Fibroblast of lung (primary cell): ENCODE results near the gene CLSTN2. TPM values are rescaled to one million over a fixed set of nuclear protein-coding genes. Genes with fewer than 3 reads are reported as not detected.

Source experiments
- DNase-seq, 2 donors: peaks; one replicate each; pipeline versions ENCODE4 v3.0.0 to v3.0.0-alpha.2; 2010; ENCODE audit warnings: low read depth in 2 of 2
- H2AFZ ChIP-seq: 2 replicates; pipeline ENCODE4 v1.5.1; 2012; ENCODE audit warnings: low read length, control low read depth, inconsistent platforms
- H3K27ac ChIP-seq: 2 replicates; pipeline ENCODE4 v1.5.1; 2011; ENCODE audit warnings: low read length, control low read depth; ENCODE audit not compliant: insufficient read depth
- H3K27me3 ChIP-seq: 2 replicates; pipeline ENCODE4 v1.5.1; 2011; ENCODE audit warnings: mild to moderate bottlenecking, low read length; ENCODE audit not compliant: control insufficient read depth, insufficient read depth
- H3K36me3 ChIP-seq: 2 replicates; pipeline ENCODE4 v1.5.1; 2011; ENCODE audit warnings: low read length; ENCODE audit not compliant: control insufficient read depth, insufficient read depth
- H3K4me1 ChIP-seq: 2 replicates; pipeline ENCODE4 v1.5.1; 2011; ENCODE audit warnings: low read length; ENCODE audit not compliant: control insufficient read depth, insufficient read depth; ENCODE audit errors: extremely low read depth
- H3K4me2 ChIP-seq: 2 replicates; pipeline ENCODE4 v1.5.1; 2011; ENCODE audit warnings: low read length, control low read depth; ENCODE audit not compliant: insufficient read depth; ENCODE audit errors: extremely low read depth
- H3K4me3 ChIP-seq, 4 experiments: fragments of 200-600 bp in 1 of 4; sonication (generic) in 1 of 4; replicated peaks in 1 of 4; 2 replicates each; pipeline ENCODE4 v1.5.1; 2011 to 2016; ENCODE audit warnings: low read length in 4 of 4, low read depth in 3 of 4, mild to moderate bottlenecking in 3 of 4, control low read depth in 2 of 4, inconsistent platforms in 1 of 4, mixed read lengths in 1 of 4; ENCODE audit not compliant: insufficient read depth in 1 of 4; ENCODE audit errors: control extremely low read depth in 1 of 4
- H3K79me2 ChIP-seq: 2 replicates; pipeline ENCODE4 v1.5.1; 2012; ENCODE audit warnings: mild to moderate bottlenecking, low read length, inconsistent platforms; ENCODE audit not compliant: control insufficient read depth, insufficient read depth
- H3K9ac ChIP-seq: 2 replicates; pipeline ENCODE4 v1.5.1; 2011; ENCODE audit warnings: mild to moderate bottlenecking, low read length, control low read depth; ENCODE audit not compliant: insufficient read depth
- H3K9me3 ChIP-seq: 2 replicates; pipeline ENCODE4 v1.5.1; 2012; ENCODE audit warnings: low read depth, low read length; ENCODE audit not compliant: control insufficient read depth, insufficient read depth
- H4K20me1 ChIP-seq: 2 replicates; pipeline ENCODE4 v1.5.1; 2011; ENCODE audit warnings: low read length; ENCODE audit not compliant: control insufficient read depth, insufficient read depth; ENCODE audit errors: extremely low read depth
- EZH2 ChIP-seq: IDR thresholded peaks from 2 replicates; pipeline ENCODE4 v1.5.1; 2012; ENCODE audit warnings: low read length, control low read depth, mild to moderate bottlenecking; ENCODE audit errors: missing control alignments
- polyA plus RNA-seq, 2 donors: library from polyadenylated mRNA; depleted of rRNA in 1 of 2; stranded (reverse) in 1 of 2; unstranded in 1 of 2; fragments of >200 nt; gene quantifications; 2 replicates each; pipeline ENCODE4 v1.2.1, GENCODE V29; 2011 to 2012; ENCODE audit warnings: missing spikeins in 1 of 2
- total RNA-seq: library from RNA; depleted of rRNA; stranded (reverse); fragments of >200 nt; gene quantifications from 2 replicates; pipeline ENCODE4 v1.2.1, GENCODE V29; 2014
- TF ChIP-seq, protein P1 (sequence below), 2 donors: IDR thresholded peaks in 1 of 2; conservative IDR thresholded peaks in 1 of 2; 1 replicate in 1 of 2; 2 replicates in 1 of 2; pipeline ENCODE4 v1.5.1; 2011 to 2012; ENCODE audit warnings: low read length in 2 of 2, control low read depth in 1 of 2, inconsistent platforms in 1 of 2, low read depth in 1 of 2, mild to moderate bottlenecking in 1 of 2

CLSTN2 gene
- total and polyA plus RNA-seq, 2 donors (not counting 1 experiment from before 2014, with no cell fraction given) = under 0.01 to 1.3 TPM

DNA sequence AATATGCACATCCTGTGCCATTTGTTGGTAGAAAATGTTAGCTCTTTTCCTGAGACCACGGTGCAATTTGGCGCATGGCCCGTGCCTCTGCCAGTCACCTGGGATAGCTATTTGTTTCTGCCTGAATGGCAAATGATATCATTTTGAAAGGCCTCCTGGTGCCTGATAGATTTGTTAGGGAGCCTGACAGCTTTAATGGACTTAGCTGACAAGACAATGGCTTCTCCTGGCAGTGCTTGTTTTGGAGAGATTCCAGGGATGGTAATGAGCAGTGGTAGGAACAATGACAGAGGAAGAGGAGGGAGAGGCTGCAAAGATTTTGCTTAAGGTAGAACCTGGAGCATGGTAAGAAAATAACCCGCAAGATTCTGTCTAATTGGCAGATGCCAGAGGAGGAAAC lies 268.5 kb downstream of the CLSTN2 start:
- no peaks in the 10 kb centered on the region for H3K4me1 ChIP-seq
- H3K4me2 ChIP-seq = no peak overlapping the region
- H3K79me2 ChIP-seq = no peaks in the 10 kb centered on the region
- no peak overlapping the region for H3K9ac ChIP-seq
- H3K36me3 ChIP-seq = no peaks in the 10 kb centered on the region
- H3K27ac ChIP-seq = no peak overlapping the region
- no peaks in the 10 kb centered on the region for H4K20me1 ChIP-seq
- H3K27me3 ChIP-seq = no peaks in the 10 kb centered on the region
- DNase-seq = no peak
- H3K4me3 ChIP-seq = no peak overlapping the region
- no peaks in the 10 kb centered on the region for H3K9me3 ChIP-seq
- no peak overlapping the region for H2AFZ ChIP-seq
- no peak for TF ChIP-seq EZH2
- TF ChIP-seq, protein P1, sequence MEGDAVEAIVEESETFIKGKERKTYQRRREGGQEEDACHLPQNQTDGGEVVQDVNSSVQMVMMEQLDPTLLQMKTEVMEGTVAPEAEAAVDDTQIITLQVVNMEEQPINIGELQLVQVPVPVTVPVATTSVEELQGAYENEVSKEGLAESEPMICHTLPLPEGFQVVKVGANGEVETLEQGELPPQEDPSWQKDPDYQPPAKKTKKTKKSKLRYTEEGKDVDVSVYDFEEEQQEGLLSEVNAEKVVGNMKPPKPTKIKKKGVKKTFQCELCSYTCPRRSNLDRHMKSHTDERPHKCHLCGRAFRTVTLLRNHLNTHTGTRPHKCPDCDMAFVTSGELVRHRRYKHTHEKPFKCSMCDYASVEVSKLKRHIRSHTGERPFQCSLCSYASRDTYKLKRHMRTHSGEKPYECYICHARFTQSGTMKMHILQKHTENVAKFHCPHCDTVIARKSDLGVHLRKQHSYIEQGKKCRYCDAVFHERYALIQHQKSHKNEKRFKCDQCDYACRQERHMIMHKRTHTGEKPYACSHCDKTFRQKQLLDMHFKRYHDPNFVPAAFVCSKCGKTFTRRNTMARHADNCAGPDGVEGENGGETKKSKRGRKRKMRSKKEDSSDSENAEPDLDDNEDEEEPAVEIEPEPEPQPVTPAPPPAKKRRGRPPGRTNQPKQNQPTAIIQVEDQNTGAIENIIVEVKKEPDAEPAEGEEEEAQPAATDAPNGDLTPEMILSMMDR (conservative IDR thresholded peaks at IDR 0.05 in 1 of 2, IDR thresholded peaks at IDR 0.05 in 1 of 2; ENCODE audit: low read depth in 1 of 2, low read length in 2 of 2) = no peak

DNA sequence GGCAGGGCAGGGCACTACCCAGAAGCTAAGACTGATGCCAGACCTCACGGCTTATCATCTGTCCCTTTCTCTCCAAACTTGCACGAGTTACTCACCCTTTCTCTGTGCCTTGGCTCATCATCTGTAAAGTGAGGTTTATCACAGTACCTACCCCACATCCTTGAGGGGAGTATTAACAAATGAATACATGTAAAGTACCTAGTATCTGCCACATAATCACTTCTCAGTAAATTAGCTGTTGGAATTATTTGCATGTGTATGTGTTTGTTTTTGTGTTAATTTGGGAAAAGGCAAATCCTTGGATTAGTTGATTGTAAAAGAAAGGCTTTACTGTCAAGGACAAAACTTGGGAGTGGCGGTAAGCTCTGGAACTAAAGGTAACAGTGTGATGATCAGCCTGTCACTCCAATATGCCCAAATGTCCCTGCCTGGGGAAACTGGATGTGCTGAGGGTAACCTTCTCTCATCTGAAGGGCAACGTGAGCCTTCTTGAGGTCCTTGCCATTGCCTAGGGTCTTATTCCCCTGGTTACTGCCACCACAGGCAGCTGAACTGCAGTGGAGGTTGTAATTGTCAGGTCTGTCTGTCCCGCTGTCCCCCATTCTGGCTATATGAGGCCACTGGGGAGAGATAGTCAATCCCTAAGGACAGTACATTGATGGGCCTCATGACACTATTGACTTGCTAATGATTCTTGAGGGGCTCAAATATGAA lies 269.4 kb downstream of the CLSTN2 start:
- Histone ChIP-seq H3K36me3 (no peaks in the 10 kb centered on the region), H4K20me1 (no peaks in the 10 kb centered on the region), H3K9me3 (no peaks in the 10 kb centered on the region), H3K79me2 (no peaks in the 10 kb centered on the region), H3K27ac (no peak overlapping the region), H3K4me2 (no peak overlapping the region), H3K4me1 (no peaks in the 10 kb centered on the region), H2AFZ (no peak overlapping the region), H3K4me3 (no peak overlapping the region), H3K27me3 (no peaks in the 10 kb centered on the region), H3K9ac (no peak overlapping the region)
- TF ChIP-seq EZH2 = no peak
- TF ChIP-seq, protein P1 (conservative IDR thresholded peaks at IDR 0.05 in 1 of 2, IDR thresholded peaks at IDR 0.05 in 1 of 2; ENCODE audit: low read depth in 1 of 2, low read length in 2 of 2) = no peak
- DNase-seq = no peak

DNA sequence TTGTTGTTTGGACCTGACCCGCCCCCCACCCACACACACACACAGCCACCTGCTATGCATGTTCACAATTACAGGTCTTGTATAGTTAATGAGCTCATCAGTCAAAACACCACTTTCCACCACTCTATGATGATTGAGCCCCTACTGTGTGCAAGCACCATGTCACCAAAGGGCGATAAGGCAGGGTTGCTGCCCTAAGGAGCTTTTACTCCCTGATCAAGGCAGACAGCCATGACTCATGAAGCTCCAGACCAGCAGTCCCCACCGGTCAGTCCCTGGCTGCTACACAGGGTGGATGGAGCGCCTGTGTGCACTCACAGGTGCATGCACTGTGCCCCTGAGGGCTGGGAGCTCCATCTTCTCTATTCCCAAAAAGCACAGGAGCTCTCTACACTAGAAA lies 270.6 kb downstream of the CLSTN2 start:
- Histone ChIP-seq H2AFZ (no peak overlapping the region), H3K4me1 (no peaks in the 10 kb centered on the region), H3K4me2 (no peak overlapping the region), H3K9me3 (no peaks in the 10 kb centered on the region), H3K27me3 (no peaks in the 10 kb centered on the region), H3K79me2 (no peaks in the 10 kb centered on the region), H3K4me3 (no peak overlapping the region), H3K36me3 (no peaks in the 10 kb centered on the region), H3K27ac (no peak overlapping the region), H3K9ac (no peak overlapping the region), H4K20me1 (no peaks in the 10 kb centered on the region)
- no peak for DNase-seq
- TF ChIP-seq EZH2 = no peak
- TF ChIP-seq, protein P1 (conservative IDR thresholded peaks at IDR 0.05 in 1 of 2, IDR thresholded peaks at IDR 0.05 in 1 of 2; ENCODE audit: low read depth in 1 of 2, low read length in 2 of 2) = no peak
